Dedifferentiated amniotic fluid mesenchymal stem cell (primary cell): ENCODE measurements around the gene ABHD1.

Experiments
- DNase-seq: peaks from one replicate; pipeline ENCODE4 v3.0.0-alpha.2; 2016; ENCODE audit errors: extremely low spot score

Gene ABHD1

GRCh38 chr2:27135478-27135955, 11.9 kb downstream of the ABHD1 start:
- DNase-seq, result no peak

DNA sequence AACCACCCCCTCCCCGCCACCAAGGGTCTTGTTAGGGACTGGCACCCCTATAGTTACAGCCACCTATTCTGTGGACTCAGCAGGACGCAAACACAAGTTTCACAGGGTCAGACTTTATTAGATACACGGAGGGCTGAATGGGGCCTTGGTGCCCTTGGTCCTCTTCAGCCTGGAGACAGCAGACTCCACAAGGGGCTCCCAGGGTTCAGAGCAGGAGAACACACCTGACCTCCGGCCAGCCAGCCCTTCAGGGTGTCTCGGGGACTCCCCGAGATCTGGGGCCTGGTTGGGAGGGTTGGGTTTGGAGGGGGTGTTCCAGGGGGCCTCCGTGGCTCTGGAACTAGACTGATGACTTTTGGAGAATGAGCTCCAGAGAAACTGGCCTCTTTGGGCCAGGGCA, 13.1 kb downstream of the ABHD1 start:
- no peak for DNase-seq

DNA sequence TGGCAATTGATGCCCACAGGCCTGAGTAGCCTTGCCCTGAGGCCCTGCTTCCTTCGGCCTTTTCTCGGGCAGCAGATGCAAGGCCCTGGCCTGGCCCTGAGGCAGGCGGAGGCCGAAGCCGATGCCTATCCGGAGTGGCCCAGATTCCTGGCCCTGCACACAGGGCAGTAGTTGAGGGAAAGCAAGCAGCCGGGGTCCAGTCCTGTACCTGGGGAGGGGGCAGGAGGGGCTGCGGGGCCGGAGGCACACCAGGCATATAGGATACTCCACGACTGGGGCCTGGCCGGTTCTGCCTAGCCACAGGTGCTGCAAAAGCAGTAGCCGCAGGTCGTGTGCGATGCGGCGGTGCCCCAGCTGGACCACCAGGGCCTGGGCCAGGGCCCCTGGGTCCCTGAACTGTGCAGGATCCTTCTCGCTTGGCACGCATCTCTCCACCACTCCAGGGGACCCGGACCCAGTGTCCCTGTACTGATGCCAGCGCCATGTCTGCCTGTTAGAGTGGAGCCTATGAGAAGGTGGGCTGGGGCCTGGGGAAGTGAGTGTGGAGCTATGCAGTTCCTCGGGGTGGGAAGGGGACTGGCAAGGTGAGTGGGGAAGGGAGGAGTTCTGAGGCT, 13.8 kb downstream of the ABHD1 start:
- DNase-seq, result no peak

GRCh38 chr2:27138111-27138510, 14.5 kb downstream of the ABHD1 start:
- DNase-seq, result no peak

GRCh38 chr2:27139310-27139709, 15.7 kb downstream of the ABHD1 start, which contains the start of gene PRR30:
PRR30 (minus strand) TSS chr2:27139410; CDS start chr2:27138329, 1,081 bp downstream.
- DNase-seq, result no peak

DNA sequence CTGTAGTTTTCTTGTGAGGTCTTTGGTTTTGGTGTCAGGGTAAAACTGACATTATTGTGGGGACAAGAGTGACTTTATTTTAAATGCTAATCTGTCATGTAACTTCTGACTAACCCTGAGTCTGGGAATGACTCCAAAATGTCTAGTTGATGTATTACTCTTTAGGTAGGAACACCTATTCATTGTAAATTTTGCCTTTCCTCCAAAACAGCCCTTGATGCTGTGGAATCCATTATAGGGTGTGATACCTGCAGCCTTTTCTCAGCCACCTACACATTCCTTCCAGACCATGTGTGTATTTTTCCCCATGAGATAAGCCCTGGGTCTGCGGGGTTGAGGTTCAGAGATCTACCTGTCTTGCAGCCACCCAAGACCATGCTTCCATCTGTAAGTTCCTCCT, 19.7 kb downstream of the ABHD1 start:
- DNase-seq, result no peak

DNA sequence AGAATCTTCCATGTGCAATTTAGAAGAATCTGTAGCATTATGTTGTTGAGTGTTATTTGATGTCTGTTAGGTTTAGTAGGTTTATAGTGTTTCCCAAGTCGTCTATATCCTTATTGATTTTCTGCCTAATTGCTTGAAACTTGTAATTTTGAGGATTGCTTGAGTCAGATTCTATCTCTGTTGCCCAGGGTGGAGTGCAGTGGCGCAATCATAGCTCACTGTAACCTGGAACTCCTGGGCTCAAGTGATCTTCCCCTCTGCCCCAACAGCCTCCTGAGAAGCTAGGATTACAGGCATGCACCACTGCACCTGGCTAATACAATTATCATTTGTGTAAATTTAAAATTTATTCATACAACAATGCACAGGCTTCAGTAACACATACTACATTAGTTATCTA, 22.1 kb downstream of the ABHD1 start:
- no peak for DNase-seq

- no peak for DNase-seq
These were observed 24.3 kb downstream of the ABHD1 start for GRCh38 chr2:27147935-27148334.

GRCh38 chr2:27148801-27149439, 25.3 kb downstream of the ABHD1 start, which contains the start of gene TCF23:
TCF23 (plus strand) TSS chr2:27149004; CDS start chr2:27149134, 130 bp downstream.
- no peak for DNase-seq

DNA sequence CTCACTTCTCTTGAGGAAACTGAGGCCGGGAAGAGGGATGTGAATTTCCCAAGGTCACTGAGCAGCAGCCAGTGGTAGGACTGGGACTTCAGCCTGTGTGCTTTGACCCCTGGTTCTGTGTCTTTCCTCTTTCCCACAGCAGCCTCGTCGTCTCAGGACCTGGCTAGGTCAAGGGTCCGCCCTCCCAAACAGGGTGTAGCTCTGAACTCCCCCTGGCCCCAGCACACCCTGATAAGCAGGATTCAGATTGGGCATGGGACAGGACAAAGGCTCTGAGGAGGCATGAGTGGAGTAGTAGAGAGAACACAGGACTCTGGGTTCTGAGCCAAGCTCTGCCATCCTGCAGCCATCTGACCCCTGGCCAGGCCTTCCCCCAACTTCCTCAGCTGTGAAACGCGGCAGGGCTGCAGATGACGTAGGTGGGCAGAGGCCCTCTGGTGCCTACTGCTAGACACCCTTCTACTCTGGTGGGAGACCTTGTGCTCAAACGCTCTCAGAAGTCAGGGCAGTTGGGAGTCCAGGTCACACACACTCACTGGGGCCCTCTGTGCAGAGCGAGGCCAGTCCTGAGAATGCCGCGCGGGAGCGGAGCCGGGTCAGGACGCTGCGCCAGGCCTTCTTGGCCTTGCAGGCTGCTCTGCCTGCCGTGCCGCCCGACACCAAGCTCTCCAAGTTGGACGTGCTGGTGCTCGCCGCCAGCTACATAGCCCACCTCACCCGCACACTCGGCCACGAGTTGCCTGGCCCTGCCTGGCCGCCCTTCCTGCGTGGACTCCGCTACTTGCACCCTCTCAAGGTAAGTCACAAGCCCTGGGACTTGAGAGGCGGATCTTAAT, 26.2 kb downstream of the ABHD1 start:
- no peak for DNase-seq

DNA sequence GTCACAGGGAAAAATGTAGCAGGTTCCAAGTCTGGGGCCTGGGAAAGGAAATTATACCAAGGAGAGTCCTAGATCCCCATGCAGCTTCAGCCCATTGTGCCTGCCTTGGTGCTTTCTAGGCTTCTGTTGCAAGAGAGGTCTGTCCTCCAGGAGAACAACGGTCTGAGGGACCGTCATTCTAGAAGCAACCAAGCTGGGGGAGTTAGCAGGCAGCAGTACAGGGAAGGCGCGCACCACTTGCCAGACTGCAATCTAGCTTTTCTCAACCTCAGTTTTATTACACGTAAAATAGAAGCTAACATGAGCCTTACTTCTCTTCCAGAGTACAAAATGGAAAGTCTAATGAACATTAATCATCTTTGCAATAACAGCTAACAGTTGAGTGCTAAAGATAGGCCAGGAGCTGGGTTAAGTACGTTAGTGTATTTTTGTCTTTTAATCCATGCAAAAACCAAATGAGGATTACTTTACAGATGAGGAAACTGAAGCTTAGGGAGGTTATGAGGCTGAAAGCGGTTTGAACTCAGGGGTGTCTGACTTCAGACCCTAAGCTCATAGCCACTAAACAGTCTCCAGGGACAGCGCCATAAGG, 27.1 kb downstream of the ABHD1 start:
- no peak for DNase-seq

DNA sequence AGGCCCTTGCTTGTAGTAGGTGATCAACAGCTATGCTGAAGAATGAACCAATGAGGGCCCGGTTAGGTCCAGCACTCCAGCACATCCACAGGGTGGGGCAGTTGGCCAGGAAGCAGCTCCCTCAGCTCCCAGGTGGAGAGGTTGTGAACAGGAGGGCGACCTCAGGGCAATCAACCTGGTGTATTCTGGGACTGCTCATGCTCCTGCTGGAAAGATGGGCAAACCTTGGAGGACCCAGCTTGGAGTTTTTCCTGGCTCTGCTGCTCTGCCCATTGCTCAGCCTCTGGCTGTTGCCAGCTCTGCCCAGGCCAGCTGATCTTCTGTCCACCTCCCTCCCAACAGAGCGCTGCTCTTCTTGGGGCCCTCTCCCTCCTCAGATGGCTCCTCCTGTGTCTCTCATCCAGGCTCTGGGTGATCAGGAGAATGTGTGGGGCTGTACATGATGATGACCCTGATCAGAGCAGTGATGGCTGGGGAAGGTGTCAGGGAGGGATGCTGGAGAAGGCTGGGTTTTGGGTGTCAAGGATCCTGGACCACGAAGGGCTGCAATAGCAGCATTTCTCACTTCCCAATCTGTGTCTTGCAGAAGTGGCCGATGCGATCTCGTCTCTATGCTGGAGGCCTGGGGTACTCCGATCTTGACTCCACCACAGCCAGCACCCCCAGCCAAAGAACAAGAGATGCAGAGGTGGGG, 28.6 kb downstream of the ABHD1 start:
- DNase-seq, result no peak

GRCh38 chr2:27152796-27153464, 29.3 kb downstream of the ABHD1 start:
- DNase-seq, result no peak

GRCh38 chr2:27154488-27154887, 30.9 kb downstream of the ABHD1 start:
- no peak for DNase-seq

DNA sequence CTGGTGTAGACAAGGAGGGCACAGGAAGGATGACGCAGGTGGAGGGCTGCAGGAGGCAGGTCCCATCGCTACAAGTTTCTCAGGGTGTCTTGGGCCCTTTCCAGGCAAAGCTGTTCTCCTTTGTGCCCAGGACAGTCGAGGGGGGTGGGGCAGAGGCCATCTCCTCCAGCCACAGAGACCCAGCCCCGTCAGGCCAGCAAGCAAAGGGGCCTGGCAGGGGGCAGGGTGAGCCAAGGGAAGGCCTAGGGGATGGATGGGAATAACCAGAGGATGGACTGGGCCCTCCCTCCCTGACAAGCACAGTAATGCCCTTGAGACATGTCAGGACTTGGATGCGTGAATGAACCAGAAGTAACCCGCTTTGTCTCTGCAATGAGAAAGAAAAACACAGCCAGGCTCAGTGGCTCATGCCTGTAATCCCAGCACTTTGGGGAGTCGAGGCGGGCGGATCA, 31.5 kb downstream of the ABHD1 start:
- no peak for DNase-seq

GRCh38 chr2:27158468-27158867, 34.9 kb downstream of the ABHD1 start:
- no peak for DNase-seq

DNA sequence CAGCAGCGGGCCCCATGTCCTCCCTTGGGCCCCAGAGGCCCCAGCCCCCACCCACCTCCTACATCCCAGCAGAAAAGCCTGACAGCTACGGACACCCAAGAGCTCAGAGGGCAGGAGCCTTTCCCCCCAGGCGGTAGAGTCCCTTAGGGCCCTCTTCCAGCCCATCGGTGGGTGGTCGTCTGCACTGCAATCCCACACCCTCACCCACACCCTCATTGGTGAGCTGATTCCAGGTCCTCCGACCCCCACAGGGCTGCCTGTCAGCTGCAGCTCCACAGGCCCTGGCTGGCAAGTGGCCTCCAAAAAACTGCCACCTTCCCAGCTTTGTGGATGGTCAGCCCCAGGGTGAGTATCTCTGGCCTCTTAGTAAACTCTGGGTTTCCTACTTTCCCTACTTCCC, 35.7 kb downstream of the ABHD1 start:
- no peak for DNase-seq

DNA sequence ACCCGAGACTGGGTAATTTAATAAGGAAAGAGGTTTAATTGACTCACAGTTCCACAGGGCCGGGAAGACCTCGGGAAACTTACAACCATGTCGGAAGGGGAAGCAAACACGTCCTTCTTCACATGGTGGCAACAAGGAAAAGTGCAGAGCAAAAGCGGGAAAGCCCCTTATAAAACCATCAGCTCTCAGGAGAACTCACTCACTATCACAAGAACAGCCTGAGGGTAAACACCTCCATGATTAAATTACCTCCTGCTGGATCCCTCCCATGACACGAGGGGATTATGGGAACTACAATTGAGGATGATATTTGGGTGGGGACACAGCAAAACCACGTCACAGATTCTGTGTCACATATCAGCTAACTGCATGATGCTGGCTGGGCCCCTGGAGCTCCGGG, 36.6 kb downstream of the ABHD1 start:
- no peak for DNase-seq

- DNase-seq, result no peak
These were observed 38.8 kb downstream of the ABHD1 start for GRCh38 chr2:27162151-27163121.
